Right lobe of liver (tissue), 6 donors: ENCODE measurements around the gene CLIP4. TPM values are rescaled to one million over a fixed set of nuclear protein-coding genes. Genes with fewer than 3 reads are reported as not detected.

Source experiments
- ATAC-seq, 4 donors: fragments of 200-7000 bp; cut with Tn5 transposase; one replicate each; pipeline ENCODE4 v1.9.1; 2020; ENCODE audit warnings: mild to moderate bottlenecking in 4 of 4, moderate library complexity in 4 of 4
- DNase-seq, 3 donors: peaks; one replicate each; pipeline ENCODE4 v3.0.0-alpha.2; 2020
- H3K27ac ChIP-seq, 3 donors: fragments of 200-600 bp; one replicate each; pipeline ENCODE4 v1.8.0; 2022
- H3K27me3 ChIP-seq, 2 donors: fragments of 200-600 bp; one replicate each; pipeline ENCODE4 v1.8.0; 2022
- H3K36me3 ChIP-seq, 4 donors: fragments of 200-600 bp; sonication (generic) in 1 of 4; one replicate each; pipeline versions ENCODE4 v1.5.1 to v1.8.0; 2017 to 2022; ENCODE audit warnings: control low read depth in 1 of 4
- H3K4me1 ChIP-seq, 4 donors: fragments of 200-600 bp; sonication (generic) in 1 of 4; one replicate each; pipeline versions ENCODE4 v1.5.1 to v1.8.0; 2017 to 2022; ENCODE audit warnings: control low read depth in 1 of 4
- H3K4me3 ChIP-seq, 3 donors: fragments of 200-600 bp; one replicate each; pipeline ENCODE4 v1.8.0; 2022
- H3K9me3 ChIP-seq, 4 donors: fragments of 200-600 bp; sonication (generic) in 1 of 4; one replicate each; pipeline versions ENCODE4 v1.5.1 to v1.8.0; 2017 to 2022; ENCODE audit warnings: control low read depth in 1 of 4
- CTCF ChIP-seq, 4 donors: fragments of 200-600 bp in 3 of 4; fragments of 450-650 bp in 1 of 4; IDR thresholded peaks; one replicate each; pipeline versions ENCODE4 v1.5.1 to v1.8.0; 2016 to 2022; ENCODE audit warnings: antibody characterized with exemption in 4 of 4, mild to moderate bottlenecking in 2 of 4
- POLR2A ChIP-seq: fragments of 450-650 bp; IDR thresholded peaks from one replicate; pipeline ENCODE4 v1.6.1; 2017; ENCODE audit warnings: antibody characterized with exemption, mild to moderate bottlenecking
- WGBS: methylation state at CpG from one replicate; pipeline ENCODE4 v1.1.6; 2018; ENCODE audit warnings: low coverage, low lambda C conversion rate; ENCODE audit not compliant: insufficient coverage; ENCODE audit errors: missing lambda C conversion rate; 5-methylcytosine and 5-hydroxymethylcytosine counted together
- intact Hi-C, 2 donors: fragments of 100-400 bp; cut with DNase I; formaldehyde crosslinking; loops; one replicate each; pipeline versions ENCODE4 v1.11.2 to v1.14.1; 2022
- total RNA-seq, 6 experiments: library from RNA; depleted of rRNA in 2 of 6; stranded (reverse); fragments of >200 nt in 2 of 6; fragmentation: NEBNext Ultra II Directional in 3 of 6; extraction: Animal tissue kit (Norgen Biotek cat#: 25700) in 3 of 6; gene quantifications; one replicate each; pipeline versions ENCODE4 v1.1.0 to v1.2.4, GENCODE V29; 2016 to 2023
- donor health status: DM: no; HTN: yes; CAD: no.
- donor health status: DM: no; HTN: no; CAD: no.
- donor health status: DM: no; HTN: no; CAD: no.
- donor health status: DM: no; HTN: yes; CAD: no.
- donor health status: DM: no; HTN: yes; CAD: no.

The CLIP4 gene
- total RNA-seq, 6 experiments from 2014 or later = 2.7 to 7.3 (median 5.3) TPM

DNA sequence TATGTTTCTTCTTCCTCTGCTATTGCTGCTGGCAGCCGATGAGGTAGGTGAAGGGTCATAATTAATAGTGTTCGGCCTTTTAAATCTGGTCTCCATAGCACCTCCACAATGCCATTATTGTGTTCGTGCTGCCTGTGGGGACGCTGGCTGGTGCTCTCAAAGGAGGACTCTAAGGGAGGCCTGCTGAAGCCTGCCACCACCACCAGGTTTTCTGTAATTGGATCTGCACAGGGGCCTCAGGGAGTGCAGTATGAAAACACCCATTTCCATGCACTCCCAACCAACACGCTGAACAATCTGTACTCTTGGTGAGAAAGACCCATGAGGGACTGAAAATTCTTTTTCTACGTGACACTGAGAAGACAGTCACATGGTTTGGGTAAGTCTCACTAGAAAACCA, 17.6 kb upstream of the CLIP4 start:
- ATAC-seq (no peak), DNase-seq (no peak)
- WGBS = 77% methylated on average over 5 of the region's 6 CpGs
- TF ChIP-seq POLR2A (no peak), CTCF (IDR thresholded peaks at IDR 0.05) (no peak)
- H3K4me3 ChIP-seq = no peak overlapping the region
- no peaks in the 10 kb centered on the region for H3K4me1 ChIP-seq
- H3K9me3 ChIP-seq = no peaks in the 10 kb centered on the region
- no peak overlapping the region for H3K27ac ChIP-seq
- H3K27me3 ChIP-seq = no peaks in the 10 kb centered on the region
- no peaks in the 10 kb centered on the region for H3K36me3 ChIP-seq
- intact Hi-C loops = no loop called here

DNA sequence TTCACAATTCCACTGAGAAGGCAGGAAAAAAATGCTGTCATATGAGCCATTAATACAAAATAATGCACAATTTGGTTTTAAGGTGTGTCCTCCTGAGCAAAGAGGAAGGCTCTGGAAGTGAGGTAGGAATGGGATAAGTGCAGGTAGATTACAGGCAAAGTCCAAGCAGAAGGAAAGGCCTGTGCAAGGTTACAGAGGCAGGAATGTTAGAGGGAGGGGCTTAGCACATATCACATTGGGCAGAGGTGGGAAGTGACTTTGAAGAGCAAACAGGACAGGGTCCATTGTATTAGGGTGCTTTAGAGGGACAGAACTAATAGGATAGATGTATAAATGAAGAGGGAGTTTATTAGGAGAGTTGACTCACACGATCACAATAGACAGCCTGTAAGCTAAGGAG, 14.7 kb upstream of the CLIP4 start:
- 86% methylated on average over 1 of the region's 1 CpG for WGBS
- DNase-seq (no peak), ATAC-seq (no peak)
- no peaks in the 10 kb centered on the region for H3K36me3 ChIP-seq
- H3K27ac ChIP-seq = no peak overlapping the region
- no peaks in the 10 kb centered on the region for H3K27me3 ChIP-seq
- H3K9me3 ChIP-seq = no peaks in the 10 kb centered on the region
- H3K4me1 ChIP-seq = no peaks in the 10 kb centered on the region
- no peak for TF ChIP-seq CTCF (IDR thresholded peaks at IDR 0.05)
- no peak for TF ChIP-seq POLR2A
- intact Hi-C loops = no loop called here
- no peak overlapping the region for H3K4me3 ChIP-seq

DNA sequence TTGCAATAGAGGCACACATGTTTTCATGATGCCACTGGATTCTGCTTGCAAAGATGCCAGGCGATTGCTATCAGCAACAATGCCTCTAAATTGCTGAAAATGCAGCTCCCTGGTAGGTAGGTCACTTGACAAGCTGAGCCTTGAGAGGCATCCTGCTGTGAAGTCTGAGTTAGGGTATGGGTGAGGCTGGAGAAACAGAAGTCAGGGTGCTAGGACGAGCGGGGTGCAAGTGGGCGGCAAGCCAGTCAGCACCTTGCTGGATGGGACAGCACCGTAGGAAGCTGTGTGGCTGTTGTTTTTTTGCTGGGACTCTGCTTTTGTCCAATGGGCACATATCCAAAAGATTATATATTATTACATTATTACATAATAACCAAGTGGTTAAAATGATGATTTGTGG, 10.5 kb upstream of the CLIP4 start:
- Histone ChIP-seq H3K4me1 (no peaks in the 10 kb centered on the region), H3K9me3 (no peaks in the 10 kb centered on the region), H3K27ac (no peak overlapping the region), H3K27me3 (no peaks in the 10 kb centered on the region), H3K4me3 (no peak overlapping the region), H3K36me3 (no peaks in the 10 kb centered on the region)
- ATAC-seq = no peak
- TF ChIP-seq CTCF (IDR thresholded peaks at IDR 0.05) (no peak), POLR2A (no peak)
- 55% methylated on average over 2 of the region's 5 CpGs for WGBS
- intact Hi-C loops = no loop called here
- no peak for DNase-seq

DNA sequence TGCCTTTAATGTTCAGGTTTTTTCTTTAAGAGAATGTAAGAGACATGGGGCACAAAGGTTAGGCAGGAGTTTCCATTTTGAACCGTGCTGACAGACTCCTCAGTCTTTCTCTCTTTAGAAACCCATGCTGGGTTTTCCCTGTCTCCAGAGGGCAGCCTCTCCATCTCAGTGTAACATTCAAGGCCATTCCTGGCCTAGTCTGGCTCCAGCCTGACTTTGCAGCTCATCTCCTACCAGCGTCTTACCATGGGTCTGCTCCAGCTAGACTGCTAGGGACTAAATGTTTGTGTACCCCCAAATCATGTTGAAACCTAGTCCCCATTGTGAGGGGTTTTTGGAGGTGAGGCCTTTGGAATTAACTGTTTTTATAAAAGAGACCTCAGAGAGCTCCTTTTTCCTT, 9.8 kb upstream of the CLIP4 start:
- Histone ChIP-seq H3K9me3 (no peaks in the 10 kb centered on the region), H3K27me3 (no peaks in the 10 kb centered on the region), H3K27ac (no peak overlapping the region), H3K4me3 (no peak overlapping the region), H3K36me3 (no peaks in the 10 kb centered on the region), H3K4me1 (no peaks in the 10 kb centered on the region)
- TF ChIP-seq CTCF (IDR thresholded peaks at IDR 0.05) = peak in 1 of 4 donors; percentile 11
- TF ChIP-seq POLR2A = no peak
- intact Hi-C loops = no loop called here
- no peak for DNase-seq
- peak in 1 of 4 donors; percentile 17 for ATAC-seq
- WGBS = 10% methylated on average over 1 of the region's 2 CpGs

GRCh38 chr2:29106256-29106655, 9.0 kb upstream of the CLIP4 start:
- H3K4me1 ChIP-seq = no peaks in the 10 kb centered on the region
- H3K27me3 ChIP-seq = no peaks in the 10 kb centered on the region
- no peak overlapping the region for H3K4me3 ChIP-seq
- TF ChIP-seq POLR2A (no peak), CTCF (IDR thresholded peaks at IDR 0.05) (no peak)
- DNase-seq (no peak), ATAC-seq (no peak)
- intact Hi-C loops = no loop called here
- no peaks in the 10 kb centered on the region for H3K9me3 ChIP-seq
- WGBS = 43% methylated on average over 3 of the region's 3 CpGs
- H3K27ac ChIP-seq = no peak overlapping the region
- H3K36me3 ChIP-seq = no peaks in the 10 kb centered on the region
